Progenitor cell of endocrine pancreas (in vitro differentiated cells): ENCODE data around the gene SRL. TPM values are rescaled to one million over a fixed set of nuclear protein-coding genes. Genes with fewer than 3 reads are reported as not detected.

Source experiments
- DNase-seq: peaks from one replicate; pipeline ENCODE4 v3.0.0; 2021; ENCODE audit warnings: low spot score; ENCODE audit not compliant: unreplicated experiment
- H3K27ac Mint-ChIP-seq: 2 replicates; pipeline ENCODE4 v1.8.0; 2021; ENCODE audit warnings: mild to moderate bottlenecking, moderate library complexity, mixed read lengths
- H3K27me3 Mint-ChIP-seq: 2 replicates; pipeline ENCODE4 v1.8.0; 2021; ENCODE audit warnings: mixed read lengths
- H3K36me3 Mint-ChIP-seq: 2 replicates; pipeline ENCODE4 v1.8.0; 2022; ENCODE audit warnings: mixed read lengths; ENCODE audit not compliant: insufficient read depth
- H3K4me1 Mint-ChIP-seq: 2 replicates; pipeline ENCODE4 v1.8.0; 2021; ENCODE audit warnings: low read depth, mixed read lengths
- H3K4me3 Mint-ChIP-seq: 2 replicates; pipeline ENCODE4 v1.8.0; 2021; ENCODE audit warnings: low read depth, mild to moderate bottlenecking, moderate library complexity, mixed read lengths
- H3K9me3 Mint-ChIP-seq: 2 replicates; pipeline ENCODE4 v1.8.0; 2021; ENCODE audit warnings: low read depth, mixed read lengths
- CTCF ChIP-seq: fragments of 200-600 bp; sonication (generic); IDR thresholded peaks from one replicate; pipeline ENCODE4 v1.5.0; 2021; ENCODE audit warnings: antibody characterized with exemption, mild to moderate bottlenecking; ENCODE audit not compliant: unreplicated experiment
- total RNA-seq: library from RNA; stranded (reverse); gene quantifications from 2 replicates; pipeline ENCODE4 v1.2.1, GENCODE V29; 2021

SRL gene
- total RNA-seq, 1 donor from 2014 or later = not detected

- peak; percentile 70 for TF ChIP-seq CTCF
- Mint-ChIP-seq H3K4me1 (peaks cover 2% of the 10 kb centered on the region), H3K27me3 (peaks cover 7% of the 10 kb centered on the region), H3K36me3 (no peaks in the 10 kb centered on the region), H3K9me3 (no peaks in the 10 kb centered on the region), H3K4me3 (no peak overlapping the region), H3K27ac (no peak overlapping the region)
- peak; percentile 55 for DNase-seq
Measured at GRCh38 chr16:4200000-4200780, 41.7 kb downstream of the SRL start.

- no peaks in the 10 kb centered on the region for H3K36me3 Mint-ChIP-seq
- no peak overlapping the region for H3K27ac Mint-ChIP-seq
- H3K4me1 Mint-ChIP-seq = peaks cover 2% of the 10 kb centered on the region
- H3K27me3 Mint-ChIP-seq = no peaks in the 10 kb centered on the region
- DNase-seq = no peak
- TF ChIP-seq CTCF = no peak
- no peaks in the 10 kb centered on the region for H3K9me3 Mint-ChIP-seq
- H3K4me3 Mint-ChIP-seq = no peak overlapping the region
Measured at GRCh38 chr16:4198816-4199215, 43.1 kb downstream of the SRL start.

- no peaks in the 10 kb centered on the region for H3K4me1 Mint-ChIP-seq
- DNase-seq = no peak
- H3K36me3 Mint-ChIP-seq = no peaks in the 10 kb centered on the region
- H3K9me3 Mint-ChIP-seq = no peaks in the 10 kb centered on the region
- H3K27me3 Mint-ChIP-seq = peaks cover 7% of the 10 kb centered on the region
- no peak overlapping the region for H3K27ac Mint-ChIP-seq
- no peak overlapping the region for H3K4me3 Mint-ChIP-seq
- no peak for TF ChIP-seq CTCF
Measured at GRCh38 chr16:4194661-4195060, 47.2 kb downstream of the SRL start.

GRCh38 chr16:4193920-4194319 lies 48.0 kb downstream of the SRL start:
- Mint-ChIP-seq H3K36me3 (no peaks in the 10 kb centered on the region), H3K9me3 (no peaks in the 10 kb centered on the region), H3K4me1 (no peaks in the 10 kb centered on the region), H3K4me3 (no peak overlapping the region), H3K27ac (no peak overlapping the region), H3K27me3 (peaks cover 15% of the 10 kb centered on the region)
- TF ChIP-seq CTCF = no peak
- DNase-seq = no peak

- no peak for DNase-seq
- H3K36me3 Mint-ChIP-seq = no peaks in the 10 kb centered on the region
- H3K4me3 Mint-ChIP-seq = no peak overlapping the region
- H3K4me1 Mint-ChIP-seq = peaks cover 1% of the 10 kb centered on the region
- peaks cover 22% of the 10 kb centered on the region for H3K27me3 Mint-ChIP-seq
- no peaks in the 10 kb centered on the region for H3K9me3 Mint-ChIP-seq
- no peak for TF ChIP-seq CTCF
- H3K27ac Mint-ChIP-seq = no peak overlapping the region
Measured at GRCh38 chr16:4192206-4192605, 49.7 kb downstream of the SRL start.
